WERI-Rb-1 (cell line): Measurements from ENCODE around the gene ZNF224.
A peak's percentile ranks its signal among the peaks of the same experiment; 100 is the strongest.

Source experiments
- DNase-seq: peaks from one replicate; pipeline ENCODE4 v3.0.0-alpha.2; 2020
- H3K27ac ChIP-seq: fragments of 250-450 bp; sonication (Bioruptor Pico); 2 replicates; pipeline ENCODE4 v1.5.1; 2020; ENCODE audit warnings: mild to moderate bottlenecking, moderate library complexity
- H3K27me3 ChIP-seq: fragments of 250-450 bp; sonication (Bioruptor Pico); 2 replicates; pipeline ENCODE4 v1.5.1; 2021; ENCODE audit warnings: mild to moderate bottlenecking, low read depth, moderate library complexity; ENCODE audit not compliant: insufficient read depth, severe bottlenecking
- H3K36me3 ChIP-seq: fragments of 250-450 bp; sonication (Bioruptor Pico); 2 replicates; pipeline ENCODE4 v1.5.1; 2020; ENCODE audit warnings: mild to moderate bottlenecking, moderate library complexity
- H3K4me3 ChIP-seq: 2 replicates; pipeline ENCODE4 v1.5.1; 2011; ENCODE audit warnings: low read depth, mild to moderate bottlenecking, control low read depth, low read length
- H3K9me3 ChIP-seq: fragments of 250-450 bp; sonication (Bioruptor Pico); 2 replicates; pipeline ENCODE4 v1.5.1; 2021; ENCODE audit warnings: mild to moderate bottlenecking, moderate library complexity; ENCODE audit not compliant: severe bottlenecking
- TF ChIP-seq, protein P1 (sequence below): IDR thresholded peaks from 2 replicates; pipeline ENCODE4 v1.5.1; 2011; ENCODE audit warnings: low read depth, mild to moderate bottlenecking, control low read depth, inconsistent platforms, low read length

Gene ZNF224

DNA sequence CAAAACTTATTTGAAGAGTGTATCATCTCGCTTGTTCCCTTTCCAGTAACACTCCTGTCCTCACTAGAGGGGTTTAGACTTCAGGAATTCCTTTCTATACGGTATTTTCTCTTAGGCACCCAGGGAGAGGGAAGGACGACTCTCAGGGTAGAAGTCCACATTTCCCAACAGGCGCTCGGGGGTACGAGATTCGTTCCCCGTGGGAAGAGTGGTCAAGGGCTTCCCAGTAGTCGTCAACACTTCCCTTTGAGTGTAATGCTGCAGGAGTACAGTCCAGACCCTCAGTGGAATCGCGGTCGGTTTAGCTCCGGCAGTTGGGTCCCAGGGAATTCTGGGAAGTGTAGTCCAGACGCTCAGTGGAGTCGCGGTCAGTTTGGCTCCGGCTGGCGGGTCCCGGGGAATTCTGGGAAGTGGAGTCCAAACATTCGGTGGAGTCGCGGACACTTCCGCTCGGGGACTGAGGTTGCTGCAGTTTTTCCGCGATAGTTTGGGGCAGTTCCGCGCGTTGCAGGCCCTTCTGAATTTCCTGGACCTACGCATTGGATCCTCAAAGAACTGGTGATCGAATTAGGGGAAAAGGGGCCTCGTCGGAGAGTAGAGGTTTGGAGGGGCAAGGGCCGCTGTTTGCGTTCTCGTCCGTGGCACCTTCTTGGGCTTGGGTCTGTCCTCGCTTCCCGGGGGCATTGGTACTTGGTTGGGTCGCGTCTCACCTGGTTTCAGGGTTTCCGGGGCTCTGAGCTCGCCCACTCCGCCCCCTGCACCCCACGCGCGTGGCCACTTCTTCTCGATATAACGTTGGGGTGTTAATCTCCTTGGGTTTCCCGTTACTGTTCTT is at the start of gene ZNF224:
ZNF224 (plus strand) TSS at position 431 of the 835 bp plus-strand sequence. CDS start 3,513 bp downstream, outside the sequence.
- DNase-seq: peak; percentile 92
- no peaks in the 10 kb centered on the region for H3K9me3 ChIP-seq
- TF ChIP-seq, protein P1, sequence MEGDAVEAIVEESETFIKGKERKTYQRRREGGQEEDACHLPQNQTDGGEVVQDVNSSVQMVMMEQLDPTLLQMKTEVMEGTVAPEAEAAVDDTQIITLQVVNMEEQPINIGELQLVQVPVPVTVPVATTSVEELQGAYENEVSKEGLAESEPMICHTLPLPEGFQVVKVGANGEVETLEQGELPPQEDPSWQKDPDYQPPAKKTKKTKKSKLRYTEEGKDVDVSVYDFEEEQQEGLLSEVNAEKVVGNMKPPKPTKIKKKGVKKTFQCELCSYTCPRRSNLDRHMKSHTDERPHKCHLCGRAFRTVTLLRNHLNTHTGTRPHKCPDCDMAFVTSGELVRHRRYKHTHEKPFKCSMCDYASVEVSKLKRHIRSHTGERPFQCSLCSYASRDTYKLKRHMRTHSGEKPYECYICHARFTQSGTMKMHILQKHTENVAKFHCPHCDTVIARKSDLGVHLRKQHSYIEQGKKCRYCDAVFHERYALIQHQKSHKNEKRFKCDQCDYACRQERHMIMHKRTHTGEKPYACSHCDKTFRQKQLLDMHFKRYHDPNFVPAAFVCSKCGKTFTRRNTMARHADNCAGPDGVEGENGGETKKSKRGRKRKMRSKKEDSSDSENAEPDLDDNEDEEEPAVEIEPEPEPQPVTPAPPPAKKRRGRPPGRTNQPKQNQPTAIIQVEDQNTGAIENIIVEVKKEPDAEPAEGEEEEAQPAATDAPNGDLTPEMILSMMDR: no peak
- peak within 1 kb of the TSS; percentile 96 for H3K4me3 ChIP-seq
- H3K36me3 ChIP-seq: peaks cover 14% of the 10 kb centered on the region
- no peaks in the 10 kb centered on the region for H3K27me3 ChIP-seq
- H3K27ac ChIP-seq: peak within 1 kb of the TSS; percentile 47

DNA sequence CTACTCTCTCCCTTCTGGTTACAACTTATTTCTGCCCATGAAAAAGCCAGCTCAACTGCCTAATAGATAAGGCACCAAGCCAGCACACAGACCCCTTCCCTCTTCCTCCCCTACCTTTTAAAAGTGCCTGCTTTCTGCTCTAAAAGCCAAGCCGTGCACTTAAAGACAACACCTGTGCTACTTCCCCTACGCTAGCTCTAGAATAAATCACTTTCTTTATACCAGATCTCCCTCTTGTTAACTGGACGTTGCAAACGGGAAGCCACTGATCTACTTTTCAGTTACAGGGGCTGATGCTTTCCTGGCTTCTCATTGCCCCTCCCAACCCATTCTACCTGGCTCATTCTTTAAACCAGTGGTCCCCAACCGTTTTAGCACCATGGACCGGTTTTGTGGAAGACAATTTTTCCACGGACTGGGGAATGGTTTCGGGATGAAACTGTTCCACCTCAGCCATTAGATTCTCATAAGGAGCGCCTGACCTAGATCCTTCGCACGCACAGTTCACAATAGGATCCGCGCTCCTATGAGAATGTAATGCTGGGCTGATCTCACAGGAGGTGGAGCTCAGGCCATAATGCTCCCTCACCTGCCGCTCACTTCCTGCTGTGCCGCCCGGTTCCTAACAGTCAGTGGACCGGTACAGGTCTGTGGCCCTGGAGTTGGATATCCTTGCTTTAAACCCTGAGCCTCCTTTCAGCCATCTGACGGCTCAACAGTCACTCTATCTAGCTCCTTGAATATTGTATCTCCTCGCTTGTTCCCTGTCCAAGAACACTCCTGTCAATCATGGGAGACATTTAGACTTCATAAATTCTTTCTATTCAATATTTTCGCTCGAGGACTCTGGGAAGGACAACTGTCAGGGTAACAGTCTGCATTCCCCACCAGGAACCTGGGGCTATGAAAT is 43.2 kb upstream of the ZNF224 start:
- TF ChIP-seq, protein P1: no peak
- peaks cover 12% of the 10 kb centered on the region for H3K36me3 ChIP-seq
- peak overlapping the region; percentile 81 for H3K4me3 ChIP-seq
- H3K9me3 ChIP-seq: no peaks in the 10 kb centered on the region
- no peaks in the 10 kb centered on the region for H3K27me3 ChIP-seq
- peak; percentile 64 for DNase-seq
- H3K27ac ChIP-seq: peak overlapping the region; percentile 67

DNA sequence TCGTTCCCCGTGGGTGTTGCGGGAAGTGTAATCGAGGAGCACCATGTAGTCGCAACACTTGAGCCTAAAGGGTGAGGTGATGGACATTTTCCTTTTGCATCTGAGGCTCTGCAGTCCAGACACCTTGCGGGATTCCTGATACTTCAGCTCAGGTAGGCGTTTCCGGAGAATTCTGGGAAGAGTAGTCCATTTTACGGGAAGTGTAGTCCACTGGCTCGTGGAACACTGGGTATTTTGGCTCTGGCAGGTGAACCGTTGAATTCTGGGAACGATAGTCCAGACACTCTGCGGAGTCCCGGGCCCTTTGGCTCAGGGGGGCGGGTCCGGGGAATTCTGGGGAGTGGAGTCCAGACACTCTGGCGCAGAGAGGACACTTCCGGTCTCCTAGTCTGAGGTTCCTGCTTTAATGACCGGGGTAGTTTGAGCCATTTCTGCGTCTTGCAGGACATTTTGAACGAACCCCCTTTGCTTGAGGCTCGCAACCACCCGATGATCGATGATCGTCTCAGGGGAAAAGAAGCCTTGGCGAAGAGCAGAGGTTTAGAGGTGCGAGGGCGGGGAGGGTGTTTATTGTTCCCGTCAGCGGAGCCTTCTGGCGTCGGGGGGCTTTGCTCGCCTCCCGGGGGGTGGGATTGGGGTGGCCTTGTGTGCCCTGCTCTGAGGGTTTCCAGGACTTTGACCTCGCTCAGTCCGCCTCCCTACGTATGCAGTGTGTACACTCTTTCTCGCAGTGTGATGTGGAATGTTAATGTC is 42.3 kb upstream of the ZNF224 start, which contains the start of gene ZNF223:
ZNF223 (plus strand) TSS at position 387 of the 753 bp plus-strand sequence. CDS start 3,141 bp downstream, outside the sequence.
- peak within 1 kb of the TSS; percentile 81 for H3K4me3 ChIP-seq
- H3K9me3 ChIP-seq: no peaks in the 10 kb centered on the region
- peak within 1 kb of the TSS; percentile 72 for H3K27ac ChIP-seq
- peak; percentile 96 for DNase-seq
- TF ChIP-seq, protein P1: no peak
- H3K27me3 ChIP-seq: no peaks in the 10 kb centered on the region
- peaks cover 12% of the 10 kb centered on the region for H3K36me3 ChIP-seq

DNA sequence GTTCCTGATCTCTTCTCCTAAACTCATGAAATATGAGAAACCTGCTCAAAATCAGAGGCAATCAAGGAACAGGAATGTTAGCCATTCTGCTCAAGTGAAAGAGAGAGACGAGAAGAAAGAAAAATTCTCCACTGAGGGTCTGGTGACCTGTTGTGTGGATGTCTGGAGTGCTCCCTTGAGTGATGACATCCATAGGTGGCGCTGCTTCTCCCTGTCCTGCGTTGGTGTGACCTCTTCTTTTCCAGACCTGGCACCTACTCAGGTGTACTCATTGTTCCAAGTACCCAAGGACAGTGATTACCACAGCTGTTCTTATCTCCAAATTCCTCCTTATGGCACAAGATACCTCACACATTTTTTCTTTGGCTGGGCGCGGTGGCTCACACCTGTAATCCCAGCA is 38.3 kb upstream of the ZNF224 start:
- DNase-seq: peak; percentile 18
- Histone ChIP-seq H3K36me3 (peaks cover 32% of the 10 kb centered on the region), H3K27ac (no peak overlapping the region)

DNA sequence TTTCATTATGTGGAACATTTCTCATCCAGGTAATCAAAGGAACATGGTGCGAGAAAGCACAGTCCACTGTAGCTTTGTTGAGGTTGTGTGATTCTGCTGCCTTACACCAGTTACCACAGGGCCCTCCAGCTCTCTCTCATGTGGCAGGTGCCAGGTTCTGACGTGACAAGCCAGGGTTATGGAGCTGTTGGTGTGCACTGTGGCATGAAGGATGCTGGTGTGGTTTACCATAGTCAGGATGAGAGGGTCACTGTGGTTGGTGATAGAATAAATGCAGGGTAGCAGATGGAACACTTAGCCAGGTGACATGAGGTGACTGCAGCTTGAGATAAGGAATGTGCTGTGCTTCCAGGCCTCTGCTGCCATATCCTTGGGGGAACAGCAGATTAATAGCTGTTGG is 34.9 kb upstream of the ZNF224 start:
- TF ChIP-seq, protein P1: no peak
- no peaks in the 10 kb centered on the region for H3K27me3 ChIP-seq
- no peak for DNase-seq
- no peaks in the 10 kb centered on the region for H3K9me3 ChIP-seq
- no peak overlapping the region for H3K27ac ChIP-seq
- no peak overlapping the region for H3K4me3 ChIP-seq
- H3K36me3 ChIP-seq: peaks cover 56% of the 10 kb centered on the region

More for the DNA sequence above, 38.3 kb upstream of the ZNF224 start:
- no peaks in the 10 kb centered on the region for H3K27me3 ChIP-seq
- TF ChIP-seq, protein P1: peak; percentile 48
- no peak overlapping the region for H3K4me3 ChIP-seq
- no peaks in the 10 kb centered on the region for H3K9me3 ChIP-seq
